HepG2 (cell line): Measurements from ENCODE around the gene HNF1B. TPM values are rescaled to one million over a fixed set of nuclear protein-coding genes. Genes with fewer than 3 reads are reported as not detected.
A peak's percentile ranks its signal among the peaks of the same experiment; 100 is the strongest.

ENCODE experiments used
- ATAC-seq: fragments of 200-7000 bp; cut with Tn5 transposase; 3 replicates; pipeline ENCODE4 v1.9.1; 2020; ENCODE audit warnings: mild to moderate bottlenecking, moderate library complexity
- BruUV-seq: library from RNA; stranded (reverse); fragments of 400-500 nt; replicated peaks from 2 replicates; lab custom pipeline; 2021; lab: Mats Ljungman, UMichigan
- CTCF ChIA-PET: fragments of 300-600 bp; formaldehyde crosslinking; extraction: SDS; loops from one replicate; lab custom pipeline; 2021; ENCODE audit warnings: low total read pairs, inconsistent platforms, low intra/inter-chr PET ratio; lab: Yijun Ruan, JAX
- POLR2A ChIA-PET: fragments of 350-600 bp; sonication (Branson Sonifier 250); formaldehyde crosslinking; loops from one replicate; lab custom pipeline; 2020; ENCODE audit warnings: antibody characterized with exemption, inconsistent platforms; lab: Yijun Ruan, JAX
- DNase-seq: peaks from one replicate; pipeline ENCODE4 v3.0.0-alpha.2; 2015; ENCODE audit warnings: low spot score
- FAIRE-seq: peaks from 3 replicates; lab custom pipeline; 2011; peaks lifted over from hg19 to GRCh38; lab: Jason Lieb, UNC
- H2AFZ ChIP-seq: one replicate; pipeline ENCODE4 v1.6.1; 2011; ENCODE audit warnings: low read length, inconsistent platforms
- H3K27ac ChIP-seq: fragments of 300-600 bp; 3 replicates; pipeline ENCODE4 v1.8.0; 2011; ENCODE audit warnings: mixed run types, mild to moderate bottlenecking, mixed read lengths, low read length, inconsistent platforms; ENCODE audit not compliant: insufficient read depth; ENCODE audit errors: extremely low read length
- H3K27me3 ChIP-seq, 2 experiments: fragments of 200-600 bp in 1 of 2; 2 replicates in 1 of 2; 3 replicates in 1 of 2; pipeline versions ENCODE4 v1.6.0 to v1.8.0; 2011; ENCODE audit warnings: low read length in 2 of 2, mild to moderate bottlenecking in 2 of 2, moderate library complexity in 2 of 2, inconsistent platforms in 1 of 2; ENCODE audit not compliant: insufficient read depth in 2 of 2, control insufficient read depth in 1 of 2
- H3K36me3 ChIP-seq, 2 experiments: fragments of 200-600 bp in 1 of 2; replicated peaks in 1 of 2; 2 replicates in 1 of 2; 3 replicates in 1 of 2; pipeline versions ENCODE4 v1.5.1 to v1.8.0; 2011; ENCODE audit warnings: low read length in 2 of 2, inconsistent platforms in 1 of 2; ENCODE audit not compliant: insufficient read depth in 2 of 2, control insufficient read depth in 1 of 2
- H3K4me1 ChIP-seq: 2 replicates; pipeline ENCODE4 v1.5.1; 2012; ENCODE audit warnings: low read length, inconsistent platforms; ENCODE audit not compliant: insufficient read depth
- H3K4me2 ChIP-seq: 2 replicates; pipeline ENCODE4 v1.6.0; 2011; ENCODE audit warnings: low read depth, low read length, inconsistent platforms
- H3K4me3 ChIP-seq, 3 experiments: fragments of 200-600 bp in 1 of 3; sonication (generic), shearing (Covaris generic) in 1 of 3; replicated peaks in 1 of 3; 2 replicates each; pipeline ENCODE4 v1.5.1; 2011 to 2016; ENCODE audit warnings: low read length in 3 of 3, inconsistent platforms in 2 of 3, low read depth in 2 of 3, mild to moderate bottlenecking in 2 of 3, control low read depth in 1 of 3, mixed read lengths in 1 of 3; ENCODE audit not compliant: insufficient read depth in 1 of 3
- H3K79me2 ChIP-seq: one replicate; pipeline ENCODE4 v1.6.1; 2011; ENCODE audit warnings: low read length, inconsistent platforms; ENCODE audit not compliant: insufficient read depth
- H3K9ac ChIP-seq: 2 replicates; pipeline ENCODE4 v1.6.0; 2011; ENCODE audit warnings: mild to moderate bottlenecking, low read depth, low read length, inconsistent platforms; ENCODE audit not compliant: insufficient read depth
- H3K9me3 ChIP-seq: 2 replicates; pipeline ENCODE4 v1.5.1; 2012; ENCODE audit warnings: mild to moderate bottlenecking, low read length
- H4K20me1 ChIP-seq: 2 replicates; pipeline ENCODE4 v1.6.0; 2011; ENCODE audit warnings: inconsistent platforms, mild to moderate bottlenecking, low read length, moderate library complexity; ENCODE audit not compliant: insufficient read depth
- ASH2L ChIP-seq: fragments of 300-600, 200-600 bp; sonication (generic); IDR thresholded peaks from 2 replicates; pipeline ENCODE4 v1.7.0; 2017; ENCODE audit warnings: low read depth, mild to moderate bottlenecking, moderate library complexity, mixed read lengths, low read length; ENCODE audit not compliant: insufficient read length
- ATRX ChIP-seq: sonication (generic); formaldehyde crosslinking; IDR thresholded peaks from 2 replicates; pipeline ENCODE4 v1.4.0; 2020; ENCODE audit warnings: missing genetic modification reagents, borderline replicate concordance
- FOXA3 ChIP-seq: IDR thresholded peaks from 2 replicates; pipeline ENCODE4 v1.6.1; 2016; ENCODE audit warnings: missing genetic modification reagents, missing compliant biosample characterization
- KAT2B ChIP-seq: fragments of 150-350 bp; IDR thresholded peaks from 2 replicates; pipeline ENCODE4 v1.6.1; 2014; ENCODE audit warnings: low read depth, low read length, borderline replicate concordance
- LRRFIP1 ChIP-seq: sonication (generic); formaldehyde crosslinking; conservative IDR thresholded peaks from 2 replicates; pipeline ENCODE4 v1.4.0; 2020; ENCODE audit warnings: missing genetic modification reagents
- MXD4 ChIP-seq: IDR thresholded peaks from 2 replicates; pipeline ENCODE4 v1.6.1; 2016; ENCODE audit warnings: mild to moderate bottlenecking, missing biosample characterization, missing genetic modification reagents
- RARA ChIP-seq: IDR thresholded peaks from 2 replicates; pipeline ENCODE4 v1.6.1; 2016; ENCODE audit warnings: missing genetic modification reagents, missing compliant biosample characterization
- RFXANK ChIP-seq: IDR thresholded peaks from 2 replicates; pipeline ENCODE4 v1.6.1; 2016
- SAP130 ChIP-seq: IDR thresholded peaks from 2 replicates; pipeline ENCODE4 v1.6.1; 2016; ENCODE audit warnings: low read depth
- SRF ChIP-seq: IDR thresholded peaks from 2 replicates; pipeline ENCODE4 v1.6.1; 2011; ENCODE audit warnings: mild to moderate bottlenecking, low read depth, low read length, moderate library complexity
- TEAD3 ChIP-seq: optimal IDR thresholded peaks from 2 replicates; pipeline ENCODE3; 2016; ENCODE audit warnings: borderline replicate concordance
- ZNF557 ChIP-seq: sonication (generic); formaldehyde crosslinking; IDR thresholded peaks from 2 replicates; pipeline ENCODE4 v1.4.0; 2020; ENCODE audit warnings: missing genetic modification reagents
- ZNF777 ChIP-seq: sonication (generic); formaldehyde crosslinking; IDR thresholded peaks from 2 replicates; pipeline ENCODE4 v1.4.0; 2020; ENCODE audit warnings: missing genetic modification reagents
- WGBS: methylation state at CpG from one replicate; pipeline ENCODE4 v1.1.6; 2017; ENCODE audit warnings: low lambda C conversion rate; 5-methylcytosine and 5-hydroxymethylcytosine counted together
- in situ Hi-C: cut with HindIII; loops from 2 replicates; pipeline ENCODE4 v1.10.0; 2017; ENCODE audit warnings: low pct_unique_long_range_greater_than_20kb; ENCODE audit not compliant: extremely low pct_ligation_motif_present
- intact Hi-C: fragments of 100-400 bp; cut with micrococcal nuclease; formaldehyde crosslinking; loops from one replicate; pipeline ENCODE4 v1.10.0; 2022; ENCODE audit not compliant: unreplicated experiment
- polyA plus RNA-seq, 8 experiments: library from polyadenylated mRNA; depleted of rRNA in 3 of 8; stranded (reverse) in 7 of 8; unstranded in 1 of 8; fragments of >200 nt; fragmentation: Illumina TruSeq in 4 of 8; extraction: Trizol in 4 of 8; gene quantifications; 2 replicates each; pipeline versions ENCODE4 v1.2.1 to v1.2.3, GENCODE V29; 2011 to 2016; ENCODE audit warnings: low read depth in 4 of 8, missing spikeins in 1 of 8, mixed read lengths in 1 of 8; ENCODE audit not compliant: insufficient read depth in 1 of 8
- total RNA-seq, 5 experiments: library from RNA; depleted of rRNA; stranded (reverse); fragments of >200 nt; fragmentation: Illumina TruSeq; extraction: Trizol; gene quantifications; 2 replicates each; pipeline ENCODE4 v1.2.3, GENCODE V29; 2016; ENCODE audit warnings: low read depth in 1 of 5
- TF ChIP-seq, protein P1 (sequence below): IDR thresholded peaks from 2 replicates; pipeline ENCODE4 v1.6.1; 2016; ENCODE audit warnings: missing compliant biosample characterization, missing genetic modification reagents, borderline replicate concordance
- TF ChIP-seq, protein P2 (sequence below): IDR thresholded peaks from 2 replicates; pipeline ENCODE4 v1.4.0; 2020; ENCODE audit warnings: mild to moderate bottlenecking, missing genetic modification reagents

The HNF1B gene
- total and polyA plus RNA-seq, 2 of the 13 experiments (the other 11 are each of a cell fraction or from before 2014, with no cell fraction given): 1.9 to 5.3 TPM

GRCh38 chr17:37672548-37673078 is 72.2 kb downstream of the HNF1B start (continued):
- TF ChIP-seq LRRFIP1 (no peak), SRF (no peak), KAT2B (no peak), ZNF557 (CRISPR knock-in tag) (no peak), MXD4 (CRISPR knock-in tag) (no peak)

GRCh38 chr17:37671824-37672547 is 72.9 kb downstream of the HNF1B start:
- ChIA-PET POLR2A (interaction anchor here (0.7 to 2.7 kb wide), 8 partner anchors 10 to 71 kb away, joined by 3 to 19 read pairs (median 4); partner anchors contain the start of gene SYNRG), CTCF (no interaction called here)
- Histone ChIP-seq H3K4me3 (no peak overlapping the region), H3K79me2 (no peaks in the 10 kb centered on the region), H4K20me1 (no peaks in the 10 kb centered on the region), H3K36me3 (no peaks in the 10 kb centered on the region), H3K27ac (peak overlapping the region; percentile 35), H3K4me1 (peaks cover 91% of the 10 kb centered on the region), H3K9me3 (no peaks in the 10 kb centered on the region), H2AFZ (no peak overlapping the region), H3K9ac (peak overlapping the region; percentile 43; the same call in 1 of the 2 replicates), H3K4me2 (peak overlapping the region; percentile 9; the same call in 1 of the 2 replicates), H3K27me3 (no peaks in the 10 kb centered on the region)
- BruUV-seq: no TSS peak
- ATAC-seq: peak; percentile 24; the same call in 2 of the 3 replicates
- WGBS: 50% methylated on average over 1 of the region's 2 CpGs
- FAIRE-seq: no peak
- in situ Hi-C loops: no loop called here
- intact Hi-C loops: no loop called here
- DNase-seq: peak; percentile 85
- TF ChIP-seq RARA (CRISPR knock-in tag) (0 out of 2 replicates have a peak, but pooled peaks have one; percentile 23), SAP130 (peak; percentile 34; the same call in 1 of the 2 replicates), RFXANK (CRISPR knock-in tag) (no peak), TEAD3 (CRISPR knock-in tag) (peak; percentile 8), ATRX (CRISPR knock-in tag) (no peak), FOXA3 (CRISPR knock-in tag) (peak; percentile 31), ASH2L (peak; percentile 20), ZNF777 (no peak)
- TF ChIP-seq, protein P1, sequence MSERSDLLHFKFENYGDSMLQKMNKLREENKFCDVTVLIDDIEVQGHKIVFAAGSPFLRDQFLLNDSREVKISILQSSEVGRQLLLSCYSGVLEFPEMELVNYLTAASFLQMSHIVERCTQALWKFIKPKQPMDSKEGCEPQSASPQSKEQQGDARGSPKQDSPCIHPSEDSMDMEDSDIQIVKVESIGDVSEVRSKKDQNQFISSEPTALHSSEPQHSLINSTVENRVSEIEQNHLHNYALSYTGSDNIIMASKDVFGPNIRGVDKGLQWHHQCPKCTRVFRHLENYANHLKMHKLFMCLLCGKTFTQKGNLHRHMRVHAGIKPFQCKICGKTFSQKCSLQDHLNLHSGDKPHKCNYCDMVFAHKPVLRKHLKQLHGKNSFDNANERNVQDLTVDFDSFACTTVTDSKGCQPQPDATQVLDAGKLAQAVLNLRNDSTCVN (CRISPR knock-in tag): no peak
- TF ChIP-seq, protein P2, sequence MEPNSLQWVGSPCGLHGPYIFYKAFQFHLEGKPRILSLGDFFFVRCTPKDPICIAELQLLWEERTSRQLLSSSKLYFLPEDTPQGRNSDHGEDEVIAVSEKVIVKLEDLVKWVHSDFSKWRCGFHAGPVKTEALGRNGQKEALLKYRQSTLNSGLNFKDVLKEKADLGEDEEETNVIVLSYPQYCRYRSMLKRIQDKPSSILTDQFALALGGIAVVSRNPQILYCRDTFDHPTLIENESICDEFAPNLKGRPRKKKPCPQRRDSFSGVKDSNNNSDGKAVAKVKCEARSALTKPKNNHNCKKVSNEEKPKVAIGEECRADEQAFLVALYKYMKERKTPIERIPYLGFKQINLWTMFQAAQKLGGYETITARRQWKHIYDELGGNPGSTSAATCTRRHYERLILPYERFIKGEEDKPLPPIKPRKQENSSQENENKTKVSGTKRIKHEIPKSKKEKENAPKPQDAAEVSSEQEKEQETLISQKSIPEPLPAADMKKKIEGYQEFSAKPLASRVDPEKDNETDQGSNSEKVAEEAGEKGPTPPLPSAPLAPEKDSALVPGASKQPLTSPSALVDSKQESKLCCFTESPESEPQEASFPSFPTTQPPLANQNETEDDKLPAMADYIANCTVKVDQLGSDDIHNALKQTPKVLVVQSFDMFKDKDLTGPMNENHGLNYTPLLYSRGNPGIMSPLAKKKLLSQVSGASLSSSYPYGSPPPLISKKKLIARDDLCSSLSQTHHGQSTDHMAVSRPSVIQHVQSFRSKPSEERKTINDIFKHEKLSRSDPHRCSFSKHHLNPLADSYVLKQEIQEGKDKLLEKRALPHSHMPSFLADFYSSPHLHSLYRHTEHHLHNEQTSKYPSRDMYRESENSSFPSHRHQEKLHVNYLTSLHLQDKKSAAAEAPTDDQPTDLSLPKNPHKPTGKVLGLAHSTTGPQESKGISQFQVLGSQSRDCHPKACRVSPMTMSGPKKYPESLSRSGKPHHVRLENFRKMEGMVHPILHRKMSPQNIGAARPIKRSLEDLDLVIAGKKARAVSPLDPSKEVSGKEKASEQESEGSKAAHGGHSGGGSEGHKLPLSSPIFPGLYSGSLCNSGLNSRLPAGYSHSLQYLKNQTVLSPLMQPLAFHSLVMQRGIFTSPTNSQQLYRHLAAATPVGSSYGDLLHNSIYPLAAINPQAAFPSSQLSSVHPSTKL (CRISPR knock-in tag): 0 out of 2 replicates have a peak, but pooled peaks have one; percentile 36
